ENCODE results near the gene CDH23.

Gene CDH23

GRCh38 chr10:71696628-71697326 is 300.1 kb downstream of the CDH23 start:
- DNase-seq: peak in 1 of 2 experiments; percentile 25

- DNase-seq: no peak
Observed at GRCh38 chr10:71697938-71698709, 301.4 kb downstream of the CDH23 start.

GRCh38 chr10:71698737-71699136 is 302.0 kb downstream of the CDH23 start:
- no peak for DNase-seq

GRCh38 chr10:71700731-71701368 is 304.1 kb downstream of the CDH23 start:
- DNase-seq: no peak

GRCh38 chr10:71701496-71702132 is 304.9 kb downstream of the CDH23 start:
- no peak for DNase-seq

- no peak for DNase-seq
Observed at GRCh38 chr10:71703577-71703976, 306.9 kb downstream of the CDH23 start.

- DNase-seq: no peak
Observed at GRCh38 chr10:71704816-71705215, 308.1 kb downstream of the CDH23 start.

- DNase-seq: no peak
Observed at GRCh38 chr10:71705582-71705981, 308.9 kb downstream of the CDH23 start.

GRCh38 chr10:71706216-71707121 is 309.7 kb downstream of the CDH23 start:
- DNase-seq: no peak

GRCh38 chr10:71707240-71707789 is 310.6 kb downstream of the CDH23 start:
- no peak for DNase-seq

GRCh38 chr10:71708301-71708703 is 311.6 kb downstream of the CDH23 start:
- no peak for DNase-seq

- no peak for DNase-seq
Observed at GRCh38 chr10:71708897-71709882, 312.5 kb downstream of the CDH23 start.

- DNase-seq: no peak
Observed at GRCh38 chr10:71710519-71710918, 313.8 kb downstream of the CDH23 start.

GRCh38 chr10:71711052-71711623 is 314.4 kb downstream of the CDH23 start:
- no peak for DNase-seq

- no peak for DNase-seq
Observed at GRCh38 chr10:71712170-71712569, 315.4 kb downstream of the CDH23 start.

GRCh38 chr10:71712572-71713134 is 315.9 kb downstream of the CDH23 start:
- DNase-seq: no peak

- DNase-seq: no peak
Observed at GRCh38 chr10:71713135-71714030, 316.7 kb downstream of the CDH23 start.

GRCh38 chr10:71714031-71714410 is 317.3 kb downstream of the CDH23 start:
- DNase-seq: no peak

- DNase-seq: no peak
Observed at GRCh38 chr10:71714592-71714991, 317.9 kb downstream of the CDH23 start.

Measured in SHP77 (cell line).